GM21825 (cell line): ENCODE results near the gene BPIFA1.

Experiments
- ATAC-seq: cut with Tn5 transposase; IDR thresholded peaks from one replicate; pipeline ENCODE4 v1.9.1; 2021; ENCODE audit warnings: mild to moderate bottlenecking, moderate library complexity; ENCODE audit not compliant: unreplicated experiment

BPIFA1 gene

DNA sequence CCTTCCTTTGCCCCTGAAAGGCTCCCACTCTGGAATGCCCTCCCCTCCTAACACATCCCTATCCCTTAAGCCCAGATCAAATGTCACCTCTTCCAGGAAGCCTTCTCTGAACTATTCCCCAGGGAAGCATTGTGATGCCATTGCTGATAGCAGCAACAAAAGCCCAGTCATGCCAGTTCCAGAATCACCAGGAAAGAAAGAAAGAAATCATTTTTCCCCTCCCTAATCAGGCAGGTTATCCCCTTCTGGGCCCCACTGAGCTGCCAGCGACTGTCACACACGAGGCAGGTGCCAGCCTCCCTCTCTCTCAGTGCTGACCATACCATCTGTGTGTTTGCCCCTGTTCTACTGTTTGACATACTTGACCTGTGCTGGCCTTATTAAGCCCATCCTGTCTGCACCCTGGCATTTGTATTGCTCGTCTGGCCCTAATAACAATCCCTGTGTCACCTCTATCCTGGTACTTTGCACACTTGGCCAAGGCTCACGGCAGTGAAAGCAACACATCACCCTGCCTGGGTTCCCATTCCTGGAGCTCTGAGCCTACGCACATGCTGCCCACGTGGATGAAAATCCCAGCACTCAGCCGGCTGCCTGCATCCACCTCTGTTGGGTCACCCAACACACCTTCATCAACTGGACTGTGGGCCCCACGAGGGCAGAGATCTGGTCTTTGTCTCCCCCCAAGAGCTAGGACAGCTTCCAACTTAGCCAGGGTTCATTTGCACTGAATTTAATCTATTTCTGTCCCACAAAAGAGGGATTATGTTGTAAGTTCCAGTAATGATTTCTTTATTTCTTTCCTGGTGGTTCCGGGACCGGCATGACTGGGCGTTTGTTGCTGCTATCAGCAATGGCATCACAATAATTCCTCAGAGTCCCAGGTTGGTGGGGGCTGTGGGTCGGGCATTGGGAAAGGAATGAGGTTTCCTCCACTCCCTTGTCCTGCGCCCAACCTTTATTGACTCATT is 42.0 kb downstream of the BPIFA1 start:
- ATAC-seq, result no peak

- no peak for ATAC-seq
Measured at GRCh38 chr20:33278700-33279099, 42.9 kb downstream of the BPIFA1 start.

DNA sequence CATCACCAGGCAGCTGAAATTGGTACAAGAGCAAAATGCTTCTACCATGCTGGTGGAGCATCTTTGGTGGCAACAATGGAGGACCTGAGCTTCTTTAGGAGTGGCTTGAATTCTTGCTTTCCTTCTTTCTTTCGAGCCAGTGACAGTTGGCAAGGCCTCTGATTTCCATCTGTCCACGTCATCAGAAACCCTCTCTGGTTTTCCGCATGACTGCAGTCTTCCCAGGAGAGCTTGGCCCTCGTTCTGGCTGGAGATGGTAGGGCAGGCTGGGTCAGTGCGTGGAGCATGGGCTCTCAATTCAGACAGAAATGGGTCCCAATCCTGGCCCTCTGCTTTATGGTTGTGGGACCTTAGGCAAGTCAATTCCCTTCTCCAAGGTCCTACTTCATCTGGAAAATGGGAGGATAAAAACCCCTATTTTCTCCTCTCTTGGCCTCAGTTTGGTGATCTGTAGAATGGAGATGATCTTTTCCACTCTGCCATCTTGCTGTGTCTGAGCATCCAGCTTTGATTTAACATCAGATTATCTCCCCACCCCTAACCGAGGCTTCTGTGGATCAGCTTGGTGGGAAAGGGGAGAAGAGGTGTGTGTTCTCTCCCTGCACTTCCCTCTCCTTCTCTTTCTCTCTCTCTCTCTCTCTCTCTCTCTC is 43.6 kb downstream of the BPIFA1 start:
- no peak for ATAC-seq

- ATAC-seq, result no peak
Measured at GRCh38 chr20:33280000-33280680, 44.3 kb downstream of the BPIFA1 start.

- no peak for ATAC-seq
Measured at GRCh38 chr20:33280775-33281174, 45.0 kb downstream of the BPIFA1 start.

DNA sequence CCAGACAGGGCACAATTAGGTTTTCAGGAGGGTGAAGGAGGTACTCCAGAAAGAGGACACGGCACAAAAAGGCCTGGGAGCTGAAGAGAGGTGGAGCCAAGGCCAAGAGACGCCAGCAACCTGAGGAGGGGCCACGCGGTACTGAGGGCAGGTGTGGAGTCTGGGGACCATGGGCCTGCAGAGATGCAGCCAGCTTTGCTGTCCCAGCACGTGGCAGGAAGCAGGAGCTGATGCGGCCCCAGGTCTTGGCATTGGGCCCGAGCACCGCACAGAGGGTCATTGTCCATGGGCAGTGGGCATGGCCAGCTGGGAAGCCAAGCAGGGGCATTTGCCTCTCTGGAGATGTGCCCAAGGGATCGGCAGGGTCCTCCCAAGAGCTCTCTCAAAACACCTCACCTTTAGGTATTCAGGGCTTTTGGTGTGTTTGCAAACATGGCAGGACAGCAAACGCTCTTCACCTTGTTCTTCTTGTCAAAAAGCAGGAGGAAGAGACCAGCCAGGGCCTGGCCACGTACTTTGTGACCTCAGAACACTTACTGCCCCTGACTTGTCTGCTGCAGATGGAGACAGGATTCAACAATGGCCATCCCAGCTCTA is 45.9 kb downstream of the BPIFA1 start:
- ATAC-seq, result no peak

- ATAC-seq, result no peak
Measured at GRCh38 chr20:33282196-33282934, 46.6 kb downstream of the BPIFA1 start.

GRCh38 chr20:33282991-33283555 is 47.3 kb downstream of the BPIFA1 start, which contains the start of gene BPIFB1:
Gene BPIFB1, plus strand, starts transcription at chr20:33283214. Its CDS starts 2,860 bp downstream, at chr20:33286074.
- no peak for ATAC-seq

GRCh38 chr20:33284284-33284683 is 48.5 kb downstream of the BPIFA1 start:
- ATAC-seq, result no peak

DNA sequence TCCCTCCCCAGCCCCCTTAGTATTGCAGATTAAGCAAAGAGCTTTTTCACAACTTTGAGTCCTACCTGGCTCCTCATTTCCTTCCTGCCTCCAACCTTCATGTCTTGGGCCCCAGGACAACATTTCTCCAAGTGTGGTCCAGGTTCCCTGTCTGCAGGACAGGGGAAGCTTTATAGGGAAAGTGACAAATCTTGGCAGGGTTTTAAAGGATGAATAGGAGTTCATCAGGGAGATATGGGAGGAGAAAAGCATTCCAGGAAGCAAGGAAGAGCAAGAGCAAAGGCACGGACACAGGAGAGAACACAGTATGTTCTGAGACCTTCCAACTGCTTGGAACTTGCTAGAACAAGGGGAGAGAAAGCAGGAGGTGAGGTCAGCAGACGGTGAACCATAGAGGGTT is 49.1 kb downstream of the BPIFA1 start:
- no peak for ATAC-seq

- ATAC-seq, result no peak
Measured at GRCh38 chr20:33285861-33286495, 50.2 kb downstream of the BPIFA1 start.

- no peak for ATAC-seq
Measured at GRCh38 chr20:33287884-33288283, 52.1 kb downstream of the BPIFA1 start.

DNA sequence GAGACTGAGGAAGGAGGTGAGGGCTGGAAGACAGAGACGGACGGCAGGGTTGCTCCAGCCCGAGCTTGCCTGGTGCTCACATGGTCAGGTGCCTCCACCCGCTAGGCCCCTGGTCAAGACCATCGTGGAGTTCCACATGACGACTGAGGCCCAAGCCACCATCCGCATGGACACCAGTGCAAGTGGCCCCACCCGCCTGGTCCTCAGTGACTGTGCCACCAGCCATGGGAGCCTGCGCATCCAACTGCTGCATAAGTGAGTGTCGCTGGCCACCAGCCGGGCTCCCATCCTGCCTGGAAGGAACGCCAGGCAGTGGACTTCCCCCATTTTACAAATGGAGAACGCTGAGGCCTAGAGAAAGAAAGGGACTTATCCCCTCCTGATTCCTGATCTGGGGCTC is 55.1 kb downstream of the BPIFA1 start:
- no peak for ATAC-seq

DNA sequence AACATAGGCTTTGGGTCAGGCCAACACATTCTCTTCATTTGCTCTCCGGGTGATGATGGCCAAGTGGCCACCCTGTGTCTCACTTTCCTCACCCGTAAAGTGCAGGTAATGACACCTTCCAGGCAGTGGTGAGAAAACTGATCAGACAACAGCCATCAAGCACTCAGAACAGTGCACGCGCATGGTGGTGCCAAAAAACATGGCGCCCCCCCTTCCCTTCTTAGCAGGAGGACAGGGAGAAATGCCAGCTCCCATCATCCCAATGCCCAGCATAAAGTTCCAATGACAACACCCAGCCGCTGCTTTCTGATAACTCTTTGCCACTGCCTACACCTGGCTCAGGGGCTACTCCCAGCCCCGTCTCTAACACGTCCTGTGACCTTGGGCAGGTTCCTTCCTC is 55.6 kb downstream of the BPIFA1 start:
- no peak for ATAC-seq

DNA sequence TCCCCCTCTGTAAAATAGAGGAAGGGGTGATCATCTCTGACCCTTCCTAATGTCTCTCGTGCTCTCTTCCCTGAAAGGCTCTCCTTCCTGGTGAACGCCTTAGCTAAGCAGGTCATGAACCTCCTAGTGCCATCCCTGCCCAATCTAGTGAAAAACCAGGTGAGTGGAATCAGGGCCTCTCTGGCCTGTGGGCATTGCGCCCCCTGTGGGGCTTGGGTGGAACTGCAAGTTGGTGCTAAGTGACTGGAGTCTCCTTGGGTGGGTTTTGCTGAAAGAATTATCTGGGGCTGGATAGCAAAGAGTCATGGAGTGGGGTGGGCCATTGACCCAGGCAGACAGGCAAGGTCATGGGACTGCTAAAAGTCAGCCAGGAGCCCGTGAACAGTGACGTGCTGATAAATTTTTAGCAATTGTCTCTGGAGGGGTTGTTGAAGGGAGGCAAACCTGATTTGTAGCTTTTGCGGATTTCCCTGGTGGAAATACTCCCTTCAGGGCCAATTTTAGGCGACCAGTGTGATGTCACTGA is 56.1 kb downstream of the BPIFA1 start:
- ATAC-seq, result no peak
